ENCODE measurements around the gene CAMTA1. TPM values are rescaled to one million over a fixed set of nuclear protein-coding genes. Genes with fewer than 3 reads are reported as not detected.

Gene CAMTA1
- total RNA-seq, 1 experiment from 2014 or later: 85.2 TPM

DNA sequence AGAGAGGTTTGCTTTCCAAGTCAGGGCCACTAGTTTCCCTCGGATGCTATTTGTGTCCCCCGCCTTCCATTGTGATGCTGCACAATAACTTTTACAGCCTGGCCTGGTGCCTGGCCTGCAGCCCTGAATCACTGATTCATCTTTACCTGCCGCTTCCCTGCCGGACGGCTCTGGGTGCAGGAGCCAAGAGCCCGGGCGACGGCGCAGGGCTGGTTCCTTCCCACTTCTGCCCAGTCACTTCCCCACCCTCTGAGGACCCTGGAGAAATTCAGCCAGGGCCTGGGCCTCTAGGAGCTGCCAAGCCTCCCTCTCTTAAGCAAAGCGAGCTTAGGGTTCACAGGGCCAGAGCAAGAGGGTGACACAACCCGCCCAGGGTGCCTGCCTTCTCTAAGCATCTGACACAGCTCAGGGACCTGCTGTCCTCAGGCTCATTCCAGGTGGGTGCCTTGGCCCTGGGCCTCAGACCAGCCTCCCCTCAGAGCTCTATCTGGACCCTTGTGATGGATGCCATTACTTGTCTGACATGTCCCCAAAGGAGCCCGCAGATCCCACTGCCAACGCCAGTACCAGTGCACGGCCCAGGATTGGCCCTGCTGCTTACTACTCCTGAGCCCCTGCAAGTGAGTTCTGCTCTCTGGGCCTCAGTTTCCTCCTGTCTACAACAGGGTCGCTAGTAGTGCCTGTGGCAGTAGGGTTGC lies 604.8 kb downstream of the CAMTA1 start:
- Histone ChIP-seq H3K4me3 (ENCODE audit: low read depth, low read length, poor library complexity, severe bottlenecking) (no peak overlapping the region), H3K9me3 (ENCODE audit: low read depth, low read length, poor library complexity, severe bottlenecking) (peaks cover under 1% of the 10 kb centered on the region), H3K27me3 (replicated peaks; ENCODE audit: insufficient read depth, low read depth, low read length, poor library complexity) (no peaks in the 10 kb centered on the region), H3K4me1 (ENCODE audit: insufficient read depth, low read length, poor library complexity, severe bottlenecking) (no peaks in the 10 kb centered on the region), H3K36me3 (ENCODE audit: insufficient read depth, low read length, poor library complexity, severe bottlenecking) (no peaks in the 10 kb centered on the region), H3K27ac (ENCODE audit: low read depth, low read length, poor library complexity, severe bottlenecking) (no peak overlapping the region)
- ChIA-PET CTCF (no interaction called here), POLR2A (ENCODE audit: low non-redundant PET) (no interaction called here)
- TF ChIP-seq EZH2 (IDR thresholded peaks at IDR 0.05; ENCODE audit: borderline replicate concordance, low read depth, low read length, poor library complexity, severe bottlenecking): no peak
- TF ChIP-seq, protein P1, sequence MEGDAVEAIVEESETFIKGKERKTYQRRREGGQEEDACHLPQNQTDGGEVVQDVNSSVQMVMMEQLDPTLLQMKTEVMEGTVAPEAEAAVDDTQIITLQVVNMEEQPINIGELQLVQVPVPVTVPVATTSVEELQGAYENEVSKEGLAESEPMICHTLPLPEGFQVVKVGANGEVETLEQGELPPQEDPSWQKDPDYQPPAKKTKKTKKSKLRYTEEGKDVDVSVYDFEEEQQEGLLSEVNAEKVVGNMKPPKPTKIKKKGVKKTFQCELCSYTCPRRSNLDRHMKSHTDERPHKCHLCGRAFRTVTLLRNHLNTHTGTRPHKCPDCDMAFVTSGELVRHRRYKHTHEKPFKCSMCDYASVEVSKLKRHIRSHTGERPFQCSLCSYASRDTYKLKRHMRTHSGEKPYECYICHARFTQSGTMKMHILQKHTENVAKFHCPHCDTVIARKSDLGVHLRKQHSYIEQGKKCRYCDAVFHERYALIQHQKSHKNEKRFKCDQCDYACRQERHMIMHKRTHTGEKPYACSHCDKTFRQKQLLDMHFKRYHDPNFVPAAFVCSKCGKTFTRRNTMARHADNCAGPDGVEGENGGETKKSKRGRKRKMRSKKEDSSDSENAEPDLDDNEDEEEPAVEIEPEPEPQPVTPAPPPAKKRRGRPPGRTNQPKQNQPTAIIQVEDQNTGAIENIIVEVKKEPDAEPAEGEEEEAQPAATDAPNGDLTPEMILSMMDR (conservative IDR thresholded peaks at IDR 0.05; ENCODE audit: low read depth, low read length): no peak
- BruUV-seq (replicated peaks): no TSS peak
- intact Hi-C loops (cut with micrococcal nuclease; ENCODE audit: unreplicated experiment): no loop called here
- DNase-seq (ENCODE audit: low spot score): no peak

DNA sequence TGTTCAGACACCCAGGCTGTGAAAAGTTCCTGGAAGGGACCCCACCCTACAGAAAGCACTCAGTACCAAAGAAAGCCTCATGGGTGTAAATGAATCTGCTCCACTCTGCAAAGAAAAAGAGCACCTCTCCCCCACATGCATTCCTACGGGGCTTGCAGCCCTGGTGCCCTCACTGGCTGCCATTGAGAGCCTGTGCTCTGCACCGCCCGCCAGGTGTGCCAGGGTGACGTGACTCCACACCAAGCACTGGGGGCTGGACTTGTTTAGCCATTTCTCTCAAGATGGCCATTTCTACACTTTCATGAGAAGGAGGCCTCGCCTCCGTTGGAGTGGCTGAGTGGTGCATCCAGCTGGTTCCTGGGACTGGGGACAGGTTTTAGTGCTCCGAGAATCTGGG lies 605.3 kb downstream of the CAMTA1 start:
- Histone ChIP-seq H3K27me3 (replicated peaks; ENCODE audit: insufficient read depth, low read depth, low read length, poor library complexity) (no peaks in the 10 kb centered on the region), H3K9me3 (ENCODE audit: low read depth, low read length, poor library complexity, severe bottlenecking) (peaks cover 6% of the 10 kb centered on the region), H3K36me3 (ENCODE audit: insufficient read depth, low read length, poor library complexity, severe bottlenecking) (no peaks in the 10 kb centered on the region), H3K4me1 (ENCODE audit: insufficient read depth, low read length, poor library complexity, severe bottlenecking) (no peaks in the 10 kb centered on the region), H3K4me3 (ENCODE audit: low read depth, low read length, poor library complexity, severe bottlenecking) (no peak overlapping the region), H3K27ac (ENCODE audit: low read depth, low read length, poor library complexity, severe bottlenecking) (no peak overlapping the region)
- no peak for DNase-seq (ENCODE audit: low spot score)
- no peak for TF ChIP-seq EZH2 (IDR thresholded peaks at IDR 0.05; ENCODE audit: borderline replicate concordance, low read depth, low read length, poor library complexity, severe bottlenecking)
- TF ChIP-seq, protein P1 (conservative IDR thresholded peaks at IDR 0.05; ENCODE audit: low read depth, low read length): no peak
- no TSS peak for BruUV-seq (replicated peaks)
- intact Hi-C loops (cut with micrococcal nuclease; ENCODE audit: unreplicated experiment): no loop called here
- ChIA-PET CTCF (no interaction called here), POLR2A (ENCODE audit: low non-redundant PET) (no interaction called here)

DNA sequence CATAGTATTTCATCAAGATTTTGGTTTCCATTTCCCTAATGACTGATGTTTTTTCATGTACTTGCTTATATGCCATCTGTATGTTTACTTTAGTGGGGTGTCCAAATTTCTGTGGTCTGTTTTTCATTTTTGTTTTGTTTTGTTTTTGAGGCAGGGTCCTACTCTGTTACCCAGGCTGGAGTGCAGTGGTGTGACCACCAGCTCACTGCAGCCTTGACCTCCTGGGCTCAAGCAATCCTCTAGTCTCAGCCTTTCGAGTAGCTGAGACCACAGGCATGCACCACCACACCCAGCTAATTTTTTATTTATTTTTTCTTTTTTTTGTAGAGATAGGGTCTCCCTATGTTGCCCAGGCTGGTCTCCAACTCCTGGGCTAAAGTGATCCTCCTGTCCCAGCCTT lies 607.9 kb downstream of the CAMTA1 start:
- Histone ChIP-seq H3K9me3 (ENCODE audit: low read depth, low read length, poor library complexity, severe bottlenecking) (peaks cover 11% of the 10 kb centered on the region), H3K4me1 (ENCODE audit: insufficient read depth, low read length, poor library complexity, severe bottlenecking) (no peaks in the 10 kb centered on the region), H3K27me3 (replicated peaks; ENCODE audit: insufficient read depth, low read depth, low read length, poor library complexity) (no peaks in the 10 kb centered on the region), H3K36me3 (ENCODE audit: insufficient read depth, low read length, poor library complexity, severe bottlenecking) (no peaks in the 10 kb centered on the region), H3K27ac (ENCODE audit: low read depth, low read length, poor library complexity, severe bottlenecking) (no peak overlapping the region), H3K4me3 (ENCODE audit: low read depth, low read length, poor library complexity, severe bottlenecking) (no peak overlapping the region)
- intact Hi-C loops (cut with micrococcal nuclease; ENCODE audit: unreplicated experiment): no loop called here
- ChIA-PET CTCF (no interaction called here), POLR2A (ENCODE audit: low non-redundant PET) (no interaction called here)
- no peak for TF ChIP-seq EZH2 (IDR thresholded peaks at IDR 0.05; ENCODE audit: borderline replicate concordance, low read depth, low read length, poor library complexity, severe bottlenecking)
- TF ChIP-seq, protein P1 (conservative IDR thresholded peaks at IDR 0.05; ENCODE audit: low read depth, low read length): no peak
- no TSS peak for BruUV-seq (replicated peaks)
- no peak for DNase-seq (ENCODE audit: low spot score)

Measured in A673 (cell line).